Mesendoderm (in vitro differentiated cells): ENCODE data around the gene BUD13.

Experiments used
- DNase-seq: peaks from one replicate; pipeline ENCODE4 v3.0.0; 2013
- H2AK5ac ChIP-seq: 2 replicates; pipeline ENCODE4 v1.6.1; 2013; ENCODE audit warnings: low read length, inconsistent platforms
- H2BK120ac ChIP-seq: 2 replicates; pipeline ENCODE4 v1.6.1; 2013; ENCODE audit warnings: low read depth, mild to moderate bottlenecking, low read length, moderate library complexity, mixed read lengths
- H2BK15ac ChIP-seq: replicated peaks from 2 replicates; pipeline ENCODE4 v1.6.1; 2013; ENCODE audit warnings: low read depth, mild to moderate bottlenecking, moderate library complexity
- H2BK5ac ChIP-seq: 2 replicates; pipeline ENCODE4 v1.6.1; 2013; ENCODE audit warnings: low read length, inconsistent platforms
- H3K18ac ChIP-seq: 2 replicates; pipeline ENCODE4 v1.6.1; 2013; ENCODE audit warnings: mild to moderate bottlenecking, low read length, mixed read lengths
- H3K23ac ChIP-seq: one replicate; pipeline ENCODE4 v1.6.1; 2013; ENCODE audit warnings: low read length
- H3K27ac ChIP-seq: 2 replicates; pipeline ENCODE4 v1.5.1; 2013; ENCODE audit warnings: low read depth, mild to moderate bottlenecking, inconsistent platforms, low read length, moderate library complexity
- H3K27me3 ChIP-seq: 2 replicates; pipeline ENCODE4 v1.6.1; 2013; ENCODE audit warnings: low read length, control low read depth, mild to moderate bottlenecking, inconsistent platforms; ENCODE audit not compliant: insufficient read depth, poor library complexity
- H3K36me3 ChIP-seq: 2 replicates; pipeline ENCODE4 v1.6.1; 2013; ENCODE audit warnings: low read length, inconsistent platforms; ENCODE audit not compliant: control insufficient read depth, insufficient read depth
- H3K4ac ChIP-seq: one replicate; pipeline ENCODE4 v1.6.1; 2013; ENCODE audit warnings: low read depth, mild to moderate bottlenecking, low read length, moderate library complexity
- H3K4me1 ChIP-seq: 2 replicates; pipeline ENCODE4 v1.6.1; 2013; ENCODE audit warnings: low read depth, low read length, inconsistent platforms; ENCODE audit not compliant: control insufficient read depth
- H3K4me2 ChIP-seq: 2 replicates; pipeline ENCODE4 v1.6.1; 2013; ENCODE audit warnings: low read length
- H3K4me3 ChIP-seq: 2 replicates; pipeline ENCODE4 v1.5.1; 2013; ENCODE audit warnings: mild to moderate bottlenecking, low read length
- H3K56ac ChIP-seq: one replicate; pipeline ENCODE4 v1.6.1; 2013; ENCODE audit warnings: low read length
- H3K79me1 ChIP-seq: 2 replicates; pipeline ENCODE4 v1.6.1; 2013; ENCODE audit warnings: low read length, inconsistent platforms
- H3K79me2 ChIP-seq: 2 replicates; pipeline ENCODE4 v1.6.1; 2013; ENCODE audit warnings: mild to moderate bottlenecking, low read length; ENCODE audit not compliant: control insufficient read depth, insufficient read depth
- H3K9ac ChIP-seq: 2 replicates; pipeline ENCODE4 v1.6.1; 2013; ENCODE audit warnings: low read length, inconsistent platforms
- H4K5ac ChIP-seq: one replicate; pipeline ENCODE4 v1.6.1; 2013; ENCODE audit warnings: low read length
- H4K8ac ChIP-seq: one replicate; pipeline ENCODE4 v1.6.1; 2013; ENCODE audit warnings: low read depth, mild to moderate bottlenecking, control low read depth, low read length, moderate library complexity
- WGBS: extraction: QIAGEN DNeasy Blood & Tissue Kit; methylation state at CpG from one replicate; pipeline ENCODE4 v1.1.7; 2013; ENCODE audit warnings: low lambda C conversion rate, missing lambda C conversion rate; ENCODE audit not compliant: insufficient coverage; ENCODE audit errors: extremely low coverage; 5-methylcytosine and 5-hydroxymethylcytosine counted together

Gene BUD13

GRCh38 chr11:116787786-116788486 lies 15.1 kb upstream of the BUD13 start, which contains the start of gene ZPR1:
Gene ZPR1 (minus strand): TSS chr11:116788023. CDS start chr11:116787990, 33 bp downstream.
- peaks cover 14% of the 10 kb centered on the region for H3K79me1 ChIP-seq
- no peaks in the 10 kb centered on the region for H3K27me3 ChIP-seq
- no peak within 1 kb of the TSS for H2BK120ac ChIP-seq
- peak within 1 kb of the TSS; percentile 56 for H3K23ac ChIP-seq
- peak within 1 kb of the TSS; percentile 88 for H3K9ac ChIP-seq
- peak within 1 kb of the TSS; percentile 93 for H3K56ac ChIP-seq
- DNase-seq: peak; percentile 81
- H3K4me2 ChIP-seq: peak within 1 kb of the TSS; percentile 98
- peaks cover 21% of the 10 kb centered on the region for H3K36me3 ChIP-seq
- no peak within 1 kb of the TSS for H2BK5ac ChIP-seq
- no peak within 1 kb of the TSS for H3K27ac ChIP-seq
- H2BK15ac ChIP-seq: no peak within 1 kb of the TSS
- H3K4me3 ChIP-seq: peak within 1 kb of the TSS; percentile 85
- WGBS: no CpG with 5 or more reads among the region's 56 CpGs
- peak within 1 kb of the TSS; percentile 45 for H2AK5ac ChIP-seq
- peak within 1 kb of the TSS; percentile 29 for H4K5ac ChIP-seq
- H3K4me1 ChIP-seq: no peaks in the 10 kb centered on the region
- H3K18ac ChIP-seq: peak within 1 kb of the TSS; percentile 54
- peak within 1 kb of the TSS; percentile 58 for H3K4ac ChIP-seq
- peaks cover 10% of the 10 kb centered on the region for H3K79me2 ChIP-seq
- no peak within 1 kb of the TSS for H4K8ac ChIP-seq

GRCh38 chr11:116787436-116787785 lies 14.6 kb upstream of the BUD13 start:
- H3K9ac ChIP-seq: peak overlapping the region; percentile 88
- H2AK5ac ChIP-seq: no peak overlapping the region
- no peak overlapping the region for H2BK15ac ChIP-seq
- peak overlapping the region; percentile 58 for H3K4ac ChIP-seq
- H3K36me3 ChIP-seq: peaks cover 24% of the 10 kb centered on the region
- H3K23ac ChIP-seq: no peak overlapping the region
- no peak overlapping the region for H2BK5ac ChIP-seq
- WGBS: no CpG with 5 or more reads among the region's 15 CpGs
- no peak overlapping the region for H4K8ac ChIP-seq
- peak overlapping the region; percentile 93 for H3K56ac ChIP-seq
- no peak overlapping the region for H4K5ac ChIP-seq
- H3K27ac ChIP-seq: no peak overlapping the region
- no peaks in the 10 kb centered on the region for H3K27me3 ChIP-seq
- H3K79me2 ChIP-seq: peaks cover 10% of the 10 kb centered on the region
- peak overlapping the region; percentile 98 for H3K4me2 ChIP-seq
- peak overlapping the region; percentile 85 for H3K4me3 ChIP-seq
- DNase-seq: no peak
- H3K79me1 ChIP-seq: peaks cover 14% of the 10 kb centered on the region
- H2BK120ac ChIP-seq: no peak overlapping the region
- H3K18ac ChIP-seq: peak overlapping the region; percentile 54
- H3K4me1 ChIP-seq: no peaks in the 10 kb centered on the region

- peaks cover 10% of the 10 kb centered on the region for H3K79me2 ChIP-seq
- peak overlapping the region; percentile 98 for H3K4me2 ChIP-seq
- H2BK120ac ChIP-seq: no peak overlapping the region
- no peaks in the 10 kb centered on the region for H3K4me1 ChIP-seq
- H3K18ac ChIP-seq: no peak overlapping the region
- no peak overlapping the region for H4K8ac ChIP-seq
- no peak overlapping the region for H3K27ac ChIP-seq
- DNase-seq: no peak
- H3K79me1 ChIP-seq: peaks cover 14% of the 10 kb centered on the region
- no peak overlapping the region for H2AK5ac ChIP-seq
- H2BK5ac ChIP-seq: no peak overlapping the region
- peaks cover 27% of the 10 kb centered on the region for H3K36me3 ChIP-seq
- peak overlapping the region; percentile 85 for H3K4me3 ChIP-seq
- H3K4ac ChIP-seq: no peak overlapping the region
- H3K56ac ChIP-seq: peak overlapping the region; percentile 93
- no CpG with 5 or more reads among the region's 5 CpGs for WGBS
- H4K5ac ChIP-seq: no peak overlapping the region
- H3K9ac ChIP-seq: peak overlapping the region; percentile 88
- no peak overlapping the region for H2BK15ac ChIP-seq
- peak overlapping the region; percentile 56 for H3K23ac ChIP-seq
- H3K27me3 ChIP-seq: no peaks in the 10 kb centered on the region
These were observed 14.2 kb upstream of the BUD13 start for GRCh38 chr11:116786966-116787365.

- H4K5ac ChIP-seq: no peak overlapping the region
- H3K4me3 ChIP-seq: no peak overlapping the region
- H2BK15ac ChIP-seq: no peak overlapping the region
- peaks cover 10% of the 10 kb centered on the region for H3K79me2 ChIP-seq
- no peak overlapping the region for H2BK5ac ChIP-seq
- H3K27me3 ChIP-seq: no peaks in the 10 kb centered on the region
- no peak overlapping the region for H3K4me2 ChIP-seq
- H3K4ac ChIP-seq: no peak overlapping the region
- H3K36me3 ChIP-seq: peaks cover 27% of the 10 kb centered on the region
- no peak overlapping the region for H3K27ac ChIP-seq
- no peak overlapping the region for H4K8ac ChIP-seq
- H3K23ac ChIP-seq: no peak overlapping the region
- no peak overlapping the region for H2AK5ac ChIP-seq
- H3K79me1 ChIP-seq: peaks cover 14% of the 10 kb centered on the region
- no peak overlapping the region for H3K18ac ChIP-seq
- no peak overlapping the region for H2BK120ac ChIP-seq
- H3K4me1 ChIP-seq: no peaks in the 10 kb centered on the region
- no peak overlapping the region for H3K9ac ChIP-seq
- WGBS: no CpG with 5 or more reads among the region's 2 CpGs
- no peak overlapping the region for H3K56ac ChIP-seq
- DNase-seq: no peak
These were observed 13.5 kb upstream of the BUD13 start for GRCh38 chr11:116786326-116786725.

GRCh38 chr11:116782728-116783127 lies 9.9 kb upstream of the BUD13 start:
- peaks cover 14% of the 10 kb centered on the region for H3K79me1 ChIP-seq
- no CpG with 5 or more reads among the region's 4 CpGs for WGBS
- no peaks in the 10 kb centered on the region for H3K27me3 ChIP-seq
- H3K4me3 ChIP-seq: no peak overlapping the region
- H3K9ac ChIP-seq: no peak overlapping the region
- no peak overlapping the region for H3K27ac ChIP-seq
- H3K18ac ChIP-seq: no peak overlapping the region
- peaks cover 37% of the 10 kb centered on the region for H3K36me3 ChIP-seq
- no peak overlapping the region for H3K4ac ChIP-seq
- H2BK120ac ChIP-seq: no peak overlapping the region
- no peak overlapping the region for H2BK15ac ChIP-seq
- no peak overlapping the region for H4K5ac ChIP-seq
- H3K56ac ChIP-seq: no peak overlapping the region
- no peak overlapping the region for H3K23ac ChIP-seq
- no peak overlapping the region for H3K4me2 ChIP-seq
- no peak overlapping the region for H4K8ac ChIP-seq
- no peaks in the 10 kb centered on the region for H3K4me1 ChIP-seq
- H2BK5ac ChIP-seq: no peak overlapping the region
- H3K79me2 ChIP-seq: peaks cover 10% of the 10 kb centered on the region
- no peak overlapping the region for H2AK5ac ChIP-seq
- DNase-seq: no peak

GRCh38 chr11:116778556-116778955 lies 5.8 kb upstream of the BUD13 start:
- no CpG with 5 or more reads among the region's 4 CpGs for WGBS
- H3K27me3 ChIP-seq: no peaks in the 10 kb centered on the region
- H3K18ac ChIP-seq: no peak overlapping the region
- H3K9ac ChIP-seq: no peak overlapping the region
- H3K79me1 ChIP-seq: no peaks in the 10 kb centered on the region
- H3K4me3 ChIP-seq: no peak overlapping the region
- H2BK15ac ChIP-seq: no peak overlapping the region
- H3K56ac ChIP-seq: no peak overlapping the region
- no peak overlapping the region for H4K8ac ChIP-seq
- no peak overlapping the region for H2BK5ac ChIP-seq
- H2AK5ac ChIP-seq: no peak overlapping the region
- no peak overlapping the region for H3K4me2 ChIP-seq
- no peak overlapping the region for H3K23ac ChIP-seq
- no peak overlapping the region for H3K27ac ChIP-seq
- peaks cover 21% of the 10 kb centered on the region for H3K36me3 ChIP-seq
- H3K4ac ChIP-seq: no peak overlapping the region
- no peak for DNase-seq
- H4K5ac ChIP-seq: no peak overlapping the region
- H2BK120ac ChIP-seq: no peak overlapping the region
- no peaks in the 10 kb centered on the region for H3K4me1 ChIP-seq
- no peaks in the 10 kb centered on the region for H3K79me2 ChIP-seq
